A673 (cell line): ENCODE results near the gene C2orf92.

Experiments
- EZH2 ChIP-seq: fragments of 200-600 bp; sonication (generic); IDR thresholded peaks from 2 replicates; pipeline ENCODE4 v1.6.1; 2017; ENCODE audit warnings: borderline replicate concordance, low read depth, mild to moderate bottlenecking, mixed read lengths, antibody characterized with exemption, low read length; ENCODE audit not compliant: poor library complexity, severe bottlenecking
- TF ChIP-seq, protein P1 (sequence below): fragments of 300-800, 200-600 bp; sonication (generic); conservative IDR thresholded peaks from 2 replicates; pipeline ENCODE4 v1.5.1; 2017; ENCODE audit warnings: low read depth, mild to moderate bottlenecking, antibody characterized with exemption, low read length, moderate library complexity, mixed read lengths

- TF ChIP-seq, protein P1, sequence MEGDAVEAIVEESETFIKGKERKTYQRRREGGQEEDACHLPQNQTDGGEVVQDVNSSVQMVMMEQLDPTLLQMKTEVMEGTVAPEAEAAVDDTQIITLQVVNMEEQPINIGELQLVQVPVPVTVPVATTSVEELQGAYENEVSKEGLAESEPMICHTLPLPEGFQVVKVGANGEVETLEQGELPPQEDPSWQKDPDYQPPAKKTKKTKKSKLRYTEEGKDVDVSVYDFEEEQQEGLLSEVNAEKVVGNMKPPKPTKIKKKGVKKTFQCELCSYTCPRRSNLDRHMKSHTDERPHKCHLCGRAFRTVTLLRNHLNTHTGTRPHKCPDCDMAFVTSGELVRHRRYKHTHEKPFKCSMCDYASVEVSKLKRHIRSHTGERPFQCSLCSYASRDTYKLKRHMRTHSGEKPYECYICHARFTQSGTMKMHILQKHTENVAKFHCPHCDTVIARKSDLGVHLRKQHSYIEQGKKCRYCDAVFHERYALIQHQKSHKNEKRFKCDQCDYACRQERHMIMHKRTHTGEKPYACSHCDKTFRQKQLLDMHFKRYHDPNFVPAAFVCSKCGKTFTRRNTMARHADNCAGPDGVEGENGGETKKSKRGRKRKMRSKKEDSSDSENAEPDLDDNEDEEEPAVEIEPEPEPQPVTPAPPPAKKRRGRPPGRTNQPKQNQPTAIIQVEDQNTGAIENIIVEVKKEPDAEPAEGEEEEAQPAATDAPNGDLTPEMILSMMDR = no peak
- no peak for TF ChIP-seq EZH2
Measured at GRCh38 chr2:97724946-97725688, 55.6 kb downstream of the C2orf92 start.
